K562 (cell line): ENCODE data around the gene DXO. TPM values are rescaled to one million over a fixed set of nuclear protein-coding genes. Genes with fewer than 3 reads are reported as not detected.
A peak's percentile ranks its signal among the peaks of the same experiment; 100 is the strongest.

ENCODE experiments used
- ATAC-seq: fragments of 200-7000 bp; cut with Tn5 transposase; 3 replicates; pipeline ENCODE4 v1.9.1; 2020; ENCODE audit warnings: moderate library complexity
- BruUV-seq: library from RNA; stranded (reverse); fragments of 400-500 nt; replicated peaks from 2 replicates; lab custom pipeline; 2021; lab: Mats Ljungman, UMichigan
- CTCF ChIA-PET: fragments of 300-600 bp; formaldehyde crosslinking; extraction: SDS; loops from one replicate; lab custom pipeline; 2021; ENCODE audit warnings: low intra/inter-chr PET ratio; lab: Yijun Ruan, JAX
- POLR2A ChIA-PET: fragments of 300-600, 350-650 bp; sonication (Branson Sonifier 250); formaldehyde crosslinking; extraction: SDS; loops from one replicate; lab custom pipeline; 2021; ENCODE audit warnings: antibody characterized with exemption, inconsistent platforms; lab: Yijun Ruan, JAX
- DNase-seq, 4 experiments: peaks; one replicate each; pipeline versions ENCODE4 v3.0.0 to v3.0.0-alpha.2; 2011 to 2018; ENCODE audit warnings: low spot score in 3 of 4, mixed read lengths in 3 of 4; ENCODE audit errors: extremely low read depth in 1 of 4
- FAIRE-seq: peaks from 2 replicates; lab custom pipeline; 2011; peaks lifted over from hg19 to GRCh38; lab: Jason Lieb, UNC
- H2AFZ ChIP-seq: 2 replicates; pipeline ENCODE4 v1.6.0; 2011; ENCODE audit warnings: low read depth, low read length, control low read depth, inconsistent platforms
- H3K27ac ChIP-seq: fragments of 200-600 bp; 3 replicates; pipeline ENCODE4 v1.8.0; 2011; ENCODE audit warnings: low read depth, mild to moderate bottlenecking, control low read depth, inconsistent platforms, low read length, moderate library complexity, mixed read lengths; ENCODE audit errors: extremely low read depth
- H3K27me3 ChIP-seq, 2 experiments: fragments of 300-600 bp in 1 of 2; 2 replicates in 1 of 2; 3 replicates in 1 of 2; pipeline versions ENCODE4 v1.6.0 to v1.8.0; 2011; ENCODE audit warnings: inconsistent platforms in 2 of 2, low read length in 2 of 2, mild to moderate bottlenecking in 1 of 2, mixed read lengths in 1 of 2, moderate library complexity in 1 of 2; ENCODE audit not compliant: control insufficient read depth in 2 of 2, insufficient read depth in 2 of 2
- H3K36me3 ChIP-seq: fragments of 300-600 bp; 3 replicates; pipeline ENCODE4 v1.8.0; 2011; ENCODE audit warnings: mild to moderate bottlenecking, low read length, inconsistent platforms; ENCODE audit not compliant: control insufficient read depth, insufficient read depth
- H3K4me1 ChIP-seq, 2 experiments: fragments of 200-600 bp in 1 of 2; replicated peaks in 1 of 2; 2 replicates in 1 of 2; 3 replicates in 1 of 2; pipeline versions ENCODE4 v1.5.1 to v1.8.0; 2011; ENCODE audit warnings: inconsistent platforms in 2 of 2, low read length in 2 of 2, mild to moderate bottlenecking in 1 of 2, mixed read lengths in 1 of 2, moderate library complexity in 1 of 2; ENCODE audit not compliant: control insufficient read depth in 2 of 2, insufficient read depth in 2 of 2
- H3K4me2 ChIP-seq: 2 replicates; pipeline ENCODE4 v1.6.1; 2011; ENCODE audit warnings: low read length, control low read depth, inconsistent platforms, mixed read lengths; ENCODE audit not compliant: insufficient read depth
- H3K4me3 ChIP-seq: fragments of 200-600 bp; sonication (generic), shearing (Covaris generic); 2 replicates; pipeline ENCODE4 v1.5.1; 2016; ENCODE audit warnings: control low read depth, inconsistent platforms
- H3K79me2 ChIP-seq: fragments of 200-600 bp; 3 replicates; pipeline ENCODE4 v1.8.0; 2011; ENCODE audit warnings: low read length, inconsistent platforms; ENCODE audit not compliant: control insufficient read depth, insufficient read depth
- H3K9ac ChIP-seq, 2 experiments: 2 replicates each; pipeline versions ENCODE4 v1.6.0 to v1.6.1; 2011; ENCODE audit warnings: low read depth in 2 of 2, low read length in 2 of 2, control low read depth in 1 of 2, inconsistent platforms in 1 of 2, mild to moderate bottlenecking in 1 of 2, mixed read lengths in 1 of 2; ENCODE audit not compliant: insufficient read depth in 1 of 2
- H3K9me1 ChIP-seq: one replicate; pipeline ENCODE4 v1.6.0; 2011; ENCODE audit warnings: inconsistent platforms, mild to moderate bottlenecking, low read length, moderate library complexity; ENCODE audit not compliant: control insufficient read depth, insufficient read depth
- H3K9me3 ChIP-seq: replicated peaks from 2 replicates; pipeline ENCODE4 v1.5.1; 2011; ENCODE audit warnings: low read depth, low read length, inconsistent platforms; ENCODE audit not compliant: control insufficient read depth, insufficient read depth
- H4K20me1 ChIP-seq: replicated peaks from 2 replicates; pipeline ENCODE4 v1.6.1; 2011; ENCODE audit warnings: low read length, inconsistent platforms, mixed read lengths; ENCODE audit not compliant: control insufficient read depth, insufficient read depth
- BCOR ChIP-seq: fragments of 450-650 bp; IDR thresholded peaks from 2 replicates; pipeline ENCODE4 v1.6.1; 2016
- BDP1 ChIP-seq: IDR thresholded peaks from 3 replicates; pipeline ENCODE4 v1.6.1; 2011; ENCODE audit not compliant: insufficient read length, insufficient read depth
- BRF2 ChIP-seq: IDR thresholded peaks from 3 replicates; pipeline ENCODE4 v1.6.1; 2011; ENCODE audit warnings: borderline replicate concordance, mild to moderate bottlenecking; ENCODE audit not compliant: insufficient read length, insufficient read depth
- CREB1 ChIP-seq, 2 experiments: sonication (generic) in 1 of 2; formaldehyde crosslinking in 1 of 2; IDR thresholded peaks; 2 replicates each; pipeline versions ENCODE4 v1.6.1 to v1.8.0; 2012 to 2022; ENCODE audit warnings: inconsistent platforms in 1 of 2, mild to moderate bottlenecking in 1 of 2, missing genetic modification reagents in 1 of 2, moderate library complexity in 1 of 2
- EGR1 ChIP-seq: fragments of 450-650 bp; conservative IDR thresholded peaks from 2 replicates; pipeline ENCODE4 v1.6.1; 2017; ENCODE audit warnings: mild to moderate bottlenecking
- ETS1 ChIP-seq: conservative IDR thresholded peaks from 2 replicates; pipeline ENCODE4 v1.6.1; 2011; ENCODE audit warnings: low read depth, mild to moderate bottlenecking, low read length; ENCODE audit not compliant: control insufficient read depth
- HDAC8 ChIP-seq: fragments of 450-650 bp; IDR thresholded peaks from 2 replicates; pipeline ENCODE4 v1.6.1; 2016; ENCODE audit warnings: mild to moderate bottlenecking, missing genetic modification characterization, moderate library complexity, missing compliant biosample characterization
- KAT2B ChIP-seq: IDR thresholded peaks from one replicate; pipeline ENCODE4 v1.6.1; 2012; ENCODE audit warnings: low read depth, mild to moderate bottlenecking, control low read depth, inconsistent platforms, low read length, moderate library complexity
- KDM1A ChIP-seq, 2 experiments: fragments of 450-650 bp; IDR thresholded peaks; 2 replicates each; pipeline ENCODE4 v1.6.1; 2016; ENCODE audit warnings: mild to moderate bottlenecking in 2 of 2
- NR0B1 ChIP-seq: fragments of 450-650 bp; IDR thresholded peaks from one replicate; pipeline ENCODE4 v1.6.1; 2018; ENCODE audit warnings: mild to moderate bottlenecking, moderate library complexity; ENCODE audit not compliant: partially characterized antibody
- RBM25 ChIP-seq: fragments of 200-400 bp; formaldehyde crosslinking; IDR thresholded peaks from 2 replicates; pipeline ENCODE4 v1.6.1; 2018; ENCODE audit warnings: low read length, low read depth, moderate library complexity; ENCODE audit not compliant: severe bottlenecking
- SRSF1 ChIP-seq: fragments of 200-400 bp; formaldehyde crosslinking; IDR thresholded peaks from 2 replicates; pipeline ENCODE4 v1.6.1; 2017; ENCODE audit warnings: mild to moderate bottlenecking, low read depth, low read length, moderate library complexity
- TCF3 ChIP-seq: sonication (generic); formaldehyde crosslinking; IDR thresholded peaks from 2 replicates; pipeline ENCODE4 v1.4.0; 2020; ENCODE audit warnings: mild to moderate bottlenecking, missing genetic modification reagents
- ZNF121 ChIP-seq: sonication (generic); formaldehyde crosslinking; conservative IDR thresholded peaks from 2 replicates; pipeline ENCODE4 v1.8.0; 2022; ENCODE audit warnings: missing genetic modification reagents
- ZNF24 ChIP-seq: fragments of 450-650 bp; IDR thresholded peaks from 2 replicates; pipeline ENCODE4 v1.6.1; 2016
- ZNF384 ChIP-seq: IDR thresholded peaks from 2 replicates; pipeline ENCODE4 v1.6.1; 2012; ENCODE audit warnings: low read depth, low read length, improper control_type of control experiment
- ZNF740 ChIP-seq, 3 experiments: fragments of 200-800 bp in 1 of 3; sonication (Bioruptor generic) in 1 of 3; sonication (generic) in 1 of 3; formaldehyde crosslinking in 1 of 3; IDR thresholded peaks; 2 replicates each; pipeline versions ENCODE4 v1.6.1 to v1.8.0; 2016 to 2022; ENCODE audit warnings: mild to moderate bottlenecking in 2 of 3, missing compliant biosample characterization in 2 of 3, missing genetic modification characterization in 2 of 3, missing genetic modification reagents in 1 of 3
- WGBS: fragments of 100-300 bp; shearing (Covaris generic); methylation state at CpG from one replicate; pipeline ENCODE4 v1.1.6; 2016; ENCODE audit warnings: low coverage, mixed read lengths; ENCODE audit not compliant: insufficient coverage; ENCODE audit errors: missing lambda C conversion rate; 5-methylcytosine and 5-hydroxymethylcytosine counted together
- in situ Hi-C: fragments of 300-500 bp; cut with MboI; formaldehyde crosslinking; loops from 4 replicates; pipeline ENCODE4 v1.15.0; 2018; ENCODE audit warnings: inconsistent platforms, mixed read lengths
- intact Hi-C: fragments of 100-400 bp; cut with micrococcal nuclease; formaldehyde crosslinking; loops from 2 replicates; pipeline ENCODE4 v1.14.2; 2022
- polyA plus RNA-seq, 8 experiments: library from polyadenylated mRNA; depleted of rRNA in 4 of 8; stranded (reverse) in 5 of 8; unstranded in 3 of 8; fragments of >200 nt; fragmentation: Nextera tagmentation in 2 of 8; fragmentation: Illumina TruSeq in 1 of 8; extraction: Ambion mirVana in 2 of 8; extraction: Trizol in 1 of 8; gene quantifications; 2 replicates each; pipeline versions ENCODE4 v1.2.1 to v1.2.3, GENCODE V29; 2011 to 2014; ENCODE audit warnings: inconsistent platforms in 1 of 8, missing spikeins in 1 of 8
- total RNA-seq, 7 experiments: library from RNA; depleted of rRNA in 6 of 7; stranded (reverse); fragments of >200 nt in 6 of 7; fragmentation: Illumina TruSeq in 2 of 7; extraction: Trizol in 2 of 7; gene quantifications; 2 replicates each; pipeline versions ENCODE4 v1.2.1 to v1.2.3, GENCODE V29; 2011 to 2021; ENCODE audit warnings: low replicate concordance in 1 of 7

The DXO gene
- total and polyA plus RNA-seq, 9 of the 15 experiments (the other 6 are each of a cell fraction or from before 2014, with no cell fraction given) = 6.4 to 35.1 (median 19.4) TPM

- DNase-seq (no peak), ATAC-seq (no peak), FAIRE-seq (no peak)
- Histone ChIP-seq H4K20me1 (no peaks in the 10 kb centered on the region), H3K9me3 (no peaks in the 10 kb centered on the region), H3K9me1 (no peaks in the 10 kb centered on the region), H3K27ac (peak overlapping the region; percentile 42), H3K9ac (peak overlapping the region; percentile 27 to 28; a peak in 3 of 4 replicates), H3K36me3 (peaks cover 18% of the 10 kb centered on the region), H3K27me3 (no peaks in the 10 kb centered on the region), H3K4me3 (no peak overlapping the region), H2AFZ (no peak overlapping the region), H3K79me2 (peaks cover 33% of the 10 kb centered on the region), H3K4me2 (no peak overlapping the region), H3K4me1 (peaks cover 42 to 43% of the 10 kb centered on the region in 2 experiments)
- intact Hi-C loops = loop anchor here (10.0 kb wide), 1 partner anchor 243 kb away; the partner anchor contains the start of gene CLIC1
- no TSS peak for BruUV-seq
- ChIA-PET CTCF (no interaction called here), POLR2A (no interaction called here)
- 74% methylated on average over 12 of the region's 12 CpGs for WGBS
- in situ Hi-C loops = no loop called here
- no peak for TF ChIP-seq KAT2B
- TF ChIP-seq ZNF24 = no peak
- no peak for TF ChIP-seq CREB1 (IDR thresholded peaks at IDR 0.05)
- no peak for TF ChIP-seq CREB1 (CRISPR knock-in tag; IDR thresholded peaks at IDR 0.05)
- peak; percentile 67 for TF ChIP-seq EGR1
- TF ChIP-seq HDAC8 (tag) = no peak
- TF ChIP-seq RBM25 = peak; percentile 84
- no peak for TF ChIP-seq BDP1
- TF ChIP-seq ZNF121 (CRISPR knock-in tag) = peak; percentile 96
- TF ChIP-seq ZNF384 = 0 out of 2 replicates have a peak, but pooled peaks have one; percentile 19
- 0 out of 2 replicates have a peak, but pooled peaks have one; percentile 26 for TF ChIP-seq ZNF740 (CRISPR knock-in tag; IDR thresholded peaks at IDR 0.05)
- no peak for TF ChIP-seq ZNF740 (tag; IDR thresholded peaks at IDR 0.05)
- peak; percentile 78 for TF ChIP-seq BCOR
- TF ChIP-seq NR0B1 = no peak
- TF ChIP-seq SRSF1 = no peak
- peak; percentile 29 to 74; a peak in 2 of 4 replicates for TF ChIP-seq KDM1A (IDR thresholded peaks at IDR 0.05)
- TF ChIP-seq BRF2 = no peak
- TF ChIP-seq TCF3 = no peak
- no peak for TF ChIP-seq ETS1
These were observed 6.0 kb upstream of the DXO start for GRCh38 chr6:31977816-31978431.
